ENCODE measurements around the gene ZGRF1. TPM values are rescaled to one million over a fixed set of nuclear protein-coding genes. Genes with fewer than 3 reads are reported as not detected.
A peak's percentile ranks its signal among the peaks of the same experiment; 100 is the strongest.
"Not testable (repeated sequence)": the region's sequence is repeated elsewhere in the genome, so short reads cannot be mapped to it uniquely, and the experiment has no call there.

The ZGRF1 gene
- total RNA-seq, 1 experiment from 2014 or later = 10.5 TPM

DNA sequence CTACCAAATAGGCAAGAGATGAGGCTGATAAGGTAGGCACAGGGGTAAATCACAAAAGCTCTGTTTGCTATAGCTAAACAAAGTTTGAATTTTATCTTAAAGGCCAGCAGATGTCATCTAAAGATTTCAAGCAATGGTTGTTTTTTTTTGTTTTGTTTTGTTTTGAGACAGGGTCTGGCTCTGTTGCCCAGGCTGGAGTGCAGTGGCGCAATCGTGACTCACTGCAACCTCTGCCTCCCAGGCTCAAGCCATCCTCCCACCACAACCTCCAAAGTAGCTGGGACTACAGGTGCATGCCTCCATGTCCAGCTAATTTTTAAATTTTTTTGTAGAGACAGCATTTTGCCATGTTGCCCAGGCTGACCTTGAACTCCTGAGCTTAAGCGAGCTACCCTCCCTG, 77.7 kb downstream of the ZGRF1 start:
- TF ChIP-seq CTCF (IDR thresholded peaks at IDR 0.05; ENCODE audit: unreplicated experiment) = no peak
- intact Hi-C loops (cut with micrococcal nuclease; ENCODE audit: unreplicated experiment) = no loop called here
- Mint-ChIP-seq H3K4me1 (ENCODE audit: low read depth, unreplicated experiment) (no peaks in the 10 kb centered on the region), H3K9me3 (ENCODE audit: low read depth, unreplicated experiment) (no peaks in the 10 kb centered on the region), H3K36me3 (ENCODE audit: insufficient read depth, unreplicated experiment) (no peaks in the 10 kb centered on the region), H3K4me3 (ENCODE audit: low read depth, unreplicated experiment) (no peak overlapping the region), H3K27ac (ENCODE audit: unreplicated experiment) (no peak overlapping the region), H3K27me3 (ENCODE audit: unreplicated experiment) (no peaks in the 10 kb centered on the region)
- no TSS peak for BruUV-seq (replicated peaks)
- no peak for DNase-seq
- CTCF ChIA-PET = no interaction called here

GRCh38 chr4:112557676-112558411, 78.9 kb downstream of the ZGRF1 start:
- CTCF ChIA-PET = no interaction called here
- no peak for TF ChIP-seq CTCF (IDR thresholded peaks at IDR 0.05; ENCODE audit: unreplicated experiment)
- intact Hi-C loops (cut with micrococcal nuclease; ENCODE audit: unreplicated experiment) = no loop called here
- H3K4me3 Mint-ChIP-seq (ENCODE audit: low read depth, unreplicated experiment) = no peak overlapping the region
- no peaks in the 10 kb centered on the region for H3K36me3 Mint-ChIP-seq (ENCODE audit: insufficient read depth, unreplicated experiment)
- no peak overlapping the region for H3K27ac Mint-ChIP-seq (ENCODE audit: unreplicated experiment)
- BruUV-seq (replicated peaks) = no TSS peak
- H3K9me3 Mint-ChIP-seq (ENCODE audit: low read depth, unreplicated experiment) = no peaks in the 10 kb centered on the region
- peaks cover 6% of the 10 kb centered on the region for H3K4me1 Mint-ChIP-seq (ENCODE audit: low read depth, unreplicated experiment)
- no peak for DNase-seq
- no peaks in the 10 kb centered on the region for H3K27me3 Mint-ChIP-seq (ENCODE audit: unreplicated experiment)

DNA sequence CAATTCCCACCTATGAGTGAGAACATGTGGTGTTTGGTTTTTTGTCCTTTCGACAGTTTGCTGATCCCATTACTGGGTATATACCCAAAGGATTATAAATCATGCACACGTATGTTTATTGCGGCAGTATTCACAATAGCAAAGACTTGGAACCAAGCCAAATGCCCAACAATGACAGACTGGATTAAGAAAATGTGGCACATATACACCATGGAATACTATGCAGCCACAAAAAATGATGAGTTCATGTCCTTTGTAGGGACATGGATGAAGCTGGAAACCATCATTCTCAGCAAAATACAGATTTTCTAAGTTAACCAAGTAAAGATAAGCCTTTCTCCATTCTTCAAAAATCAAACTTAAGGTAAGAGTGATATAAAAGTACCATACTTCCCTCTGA, 82.4 kb downstream of the ZGRF1 start:
- H3K4me1 Mint-ChIP-seq (ENCODE audit: low read depth, unreplicated experiment); BruUV-seq (replicated peaks); H3K9me3 Mint-ChIP-seq (ENCODE audit: low read depth, unreplicated experiment); H3K36me3 Mint-ChIP-seq (ENCODE audit: insufficient read depth, unreplicated experiment); H3K27me3 Mint-ChIP-seq (ENCODE audit: unreplicated experiment); CTCF ChIA-PET; H3K27ac Mint-ChIP-seq (ENCODE audit: unreplicated experiment); intact Hi-C loops (cut with micrococcal nuclease; ENCODE audit: unreplicated experiment); H3K4me3 Mint-ChIP-seq (ENCODE audit: low read depth, unreplicated experiment); DNase-seq: not testable (repeated sequence)

- Mint-ChIP-seq H3K4me3 (ENCODE audit: low read depth, unreplicated experiment) (no peak overlapping the region), H3K9me3 (ENCODE audit: low read depth, unreplicated experiment) (no peaks in the 10 kb centered on the region), H3K36me3 (ENCODE audit: insufficient read depth, unreplicated experiment) (no peaks in the 10 kb centered on the region), H3K4me1 (ENCODE audit: low read depth, unreplicated experiment) (peaks cover 9% of the 10 kb centered on the region), H3K27me3 (ENCODE audit: unreplicated experiment) (no peaks in the 10 kb centered on the region), H3K27ac (ENCODE audit: unreplicated experiment) (no peak overlapping the region)
- intact Hi-C loops (cut with micrococcal nuclease; ENCODE audit: unreplicated experiment) = no loop called here
- no TSS peak for BruUV-seq (replicated peaks)
- no peak for TF ChIP-seq CTCF (IDR thresholded peaks at IDR 0.05; ENCODE audit: unreplicated experiment)
- CTCF ChIA-PET = interaction anchor here (1.1 kb wide), 1 partner anchor 29 kb away, joined by 4 read pairs; no protein-coding TSS in a partner anchor
- DNase-seq = peak; percentile 2
Measured at GRCh38 chr4:112552668-112553067, 84.0 kb downstream of the ZGRF1 start.

GRCh38 chr4:112550728-112551127, 86.0 kb downstream of the ZGRF1 start:
- Mint-ChIP-seq H3K9me3 (ENCODE audit: low read depth, unreplicated experiment) (no peaks in the 10 kb centered on the region), H3K4me1 (ENCODE audit: low read depth, unreplicated experiment) (peaks cover 9% of the 10 kb centered on the region), H3K27me3 (ENCODE audit: unreplicated experiment) (no peaks in the 10 kb centered on the region), H3K4me3 (ENCODE audit: low read depth, unreplicated experiment) (no peak overlapping the region), H3K36me3 (ENCODE audit: insufficient read depth, unreplicated experiment) (no peaks in the 10 kb centered on the region), H3K27ac (ENCODE audit: unreplicated experiment) (no peak overlapping the region)
- no TSS peak for BruUV-seq (replicated peaks)
- TF ChIP-seq CTCF (IDR thresholded peaks at IDR 0.05; ENCODE audit: unreplicated experiment) = no peak
- intact Hi-C loops (cut with micrococcal nuclease; ENCODE audit: unreplicated experiment) = no loop called here
- CTCF ChIA-PET = interaction anchor here (0.7 kb wide), 1 partner anchor 53 kb away, joined by 3 read pairs; no protein-coding TSS in a partner anchor
- no peak for DNase-seq
